Smooth muscle cell (in vitro differentiated cells): ENCODE data around the gene RASAL3. TPM values are rescaled to one million over a fixed set of nuclear protein-coding genes. Genes with fewer than 3 reads are reported as not detected.

Source experiments
- DNase-seq: peaks from one replicate; lab custom pipeline; 2025; ENCODE audit not compliant: unreplicated experiment; lab: John Stamatoyannopoulos, UW
- H2AFZ ChIP-seq: fragments of 200-600 bp; sonication (generic); 2 replicates; pipeline ENCODE4 v1.6.0; 2016; ENCODE audit warnings: antibody characterized with exemption, low read depth, mild to moderate bottlenecking
- H3F3A ChIP-seq: fragments of 200-600 bp; sonication (generic); 2 replicates; pipeline ENCODE4 v1.6.0; 2017; ENCODE audit warnings: antibody characterized with exemption, low read depth
- H3K27ac ChIP-seq: fragments of 200-600 bp; sonication (generic); 2 replicates; pipeline ENCODE4 v1.5.1; 2016; ENCODE audit warnings: low read depth, mild to moderate bottlenecking
- H3K27me3 ChIP-seq: fragments of 200-600 bp; sonication (generic); 2 replicates; pipeline ENCODE4 v1.6.1; 2016; ENCODE audit warnings: low read depth, mild to moderate bottlenecking
- H3K36me3 ChIP-seq: fragments of 200-600 bp; sonication (generic); 2 replicates; pipeline ENCODE4 v1.5.1; 2016; ENCODE audit warnings: low read depth
- H3K4me1 ChIP-seq: fragments of 200-600 bp; sonication (generic); 2 replicates; pipeline ENCODE4 v1.5.1; 2016; ENCODE audit warnings: low read depth
- H3K4me2 ChIP-seq: fragments of 200-600 bp; sonication (generic); 2 replicates; pipeline ENCODE4 v1.6.0; 2016; ENCODE audit warnings: mild to moderate bottlenecking
- H3K4me3 ChIP-seq: fragments of 200-600 bp; sonication (generic); 2 replicates; pipeline ENCODE4 v1.5.1; 2016; ENCODE audit warnings: mild to moderate bottlenecking
- H3K79me2 ChIP-seq: fragments of 200-600 bp; sonication (generic); 2 replicates; pipeline ENCODE4 v1.6.0; 2016; ENCODE audit warnings: low read depth, mild to moderate bottlenecking
- H3K9ac ChIP-seq: fragments of 200-600 bp; sonication (generic); 2 replicates; pipeline ENCODE4 v1.6.0; 2016; ENCODE audit warnings: low read depth
- H3K9me3 ChIP-seq: fragments of 200-600 bp; sonication (generic); replicated peaks from 2 replicates; pipeline ENCODE4 v1.5.1; 2016; ENCODE audit warnings: low read depth
- H4K20me1 ChIP-seq: fragments of 200-600 bp; sonication (generic); 2 replicates; pipeline ENCODE4 v1.6.0; 2016; ENCODE audit warnings: low read depth
- WGBS: methylation state at CpG from one replicate; pipeline ENCODE4 v1.1.7; 2016; ENCODE audit warnings: low lambda C conversion rate; 5-methylcytosine and 5-hydroxymethylcytosine counted together
- polyA plus RNA-seq: library from polyadenylated mRNA; unstranded; fragments of >200 nt; fragmentation: Nextera tagmentation; extraction: Ambion mirVana; gene quantifications from 2 replicates; pipeline ENCODE4 v1.2.1, GENCODE V29; 2016
- total RNA-seq: library from RNA; depleted of rRNA; stranded (reverse); fragments of >200 nt; gene quantifications from 2 replicates; pipeline ENCODE4 v1.2.3, GENCODE V29; 2014
- TF ChIP-seq, protein P1 (sequence below): fragments of 200-600 bp; sonication (generic); IDR thresholded peaks from 2 replicates; pipeline ENCODE4 v1.5.1; 2017; ENCODE audit warnings: borderline replicate concordance, mild to moderate bottlenecking, antibody characterized with exemption; ENCODE audit not compliant: insufficient read depth, poor library complexity, severe bottlenecking

RASAL3 gene
- total and polyA plus RNA-seq, 2 experiments from 2014 or later, result 0.24 TPM; not detected in 1

GRCh38 chr19:15468675-15469512, 4.5 kb upstream of the RASAL3 start:
- Histone ChIP-seq H3K27me3 (peaks cover 31% of the 10 kb centered on the region), H3K4me2 (no peak overlapping the region), H3K9me3 (no peaks in the 10 kb centered on the region), H3F3A (no peaks in the 10 kb centered on the region), H4K20me1 (no peaks in the 10 kb centered on the region), H3K4me3 (no peak overlapping the region), H3K27ac (no peak overlapping the region), H3K79me2 (no peaks in the 10 kb centered on the region), H3K4me1 (no peaks in the 10 kb centered on the region), H3K36me3 (no peaks in the 10 kb centered on the region), H3K9ac (no peak overlapping the region), H2AFZ (no peak overlapping the region)
- TF ChIP-seq, protein P1, sequence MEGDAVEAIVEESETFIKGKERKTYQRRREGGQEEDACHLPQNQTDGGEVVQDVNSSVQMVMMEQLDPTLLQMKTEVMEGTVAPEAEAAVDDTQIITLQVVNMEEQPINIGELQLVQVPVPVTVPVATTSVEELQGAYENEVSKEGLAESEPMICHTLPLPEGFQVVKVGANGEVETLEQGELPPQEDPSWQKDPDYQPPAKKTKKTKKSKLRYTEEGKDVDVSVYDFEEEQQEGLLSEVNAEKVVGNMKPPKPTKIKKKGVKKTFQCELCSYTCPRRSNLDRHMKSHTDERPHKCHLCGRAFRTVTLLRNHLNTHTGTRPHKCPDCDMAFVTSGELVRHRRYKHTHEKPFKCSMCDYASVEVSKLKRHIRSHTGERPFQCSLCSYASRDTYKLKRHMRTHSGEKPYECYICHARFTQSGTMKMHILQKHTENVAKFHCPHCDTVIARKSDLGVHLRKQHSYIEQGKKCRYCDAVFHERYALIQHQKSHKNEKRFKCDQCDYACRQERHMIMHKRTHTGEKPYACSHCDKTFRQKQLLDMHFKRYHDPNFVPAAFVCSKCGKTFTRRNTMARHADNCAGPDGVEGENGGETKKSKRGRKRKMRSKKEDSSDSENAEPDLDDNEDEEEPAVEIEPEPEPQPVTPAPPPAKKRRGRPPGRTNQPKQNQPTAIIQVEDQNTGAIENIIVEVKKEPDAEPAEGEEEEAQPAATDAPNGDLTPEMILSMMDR, result no peak
- no peak for DNase-seq
- 68% methylated on average over 12 of the region's 12 CpGs for WGBS

DNA sequence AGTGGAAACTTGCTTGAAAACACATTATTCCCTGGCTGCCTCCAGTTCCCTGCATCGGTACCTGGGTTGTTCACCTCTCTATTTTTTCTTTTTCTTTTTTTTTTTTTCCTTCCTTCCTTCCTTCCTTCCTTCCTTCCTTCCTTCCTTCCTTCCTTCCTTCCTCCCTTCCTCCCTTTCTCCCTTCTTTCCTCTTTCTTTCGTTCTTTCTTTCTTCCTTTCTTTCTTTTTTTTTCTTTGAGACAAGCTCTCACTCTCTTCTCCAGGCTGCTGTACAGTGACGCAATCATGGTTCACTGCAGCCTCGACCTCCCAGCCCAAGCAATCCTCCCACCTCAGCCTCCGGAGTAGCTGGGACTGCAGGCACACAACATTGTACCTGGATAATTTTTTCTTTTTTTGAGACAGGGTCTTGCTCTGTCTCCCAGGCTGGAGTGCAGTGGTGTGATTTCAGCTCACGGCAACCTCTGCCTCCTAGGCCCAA, 3.4 kb upstream of the RASAL3 start:
- H3F3A ChIP-seq, result no peaks in the 10 kb centered on the region
- no peak overlapping the region for H3K4me3 ChIP-seq
- no peaks in the 10 kb centered on the region for H3K4me1 ChIP-seq
- H3K36me3 ChIP-seq, result no peaks in the 10 kb centered on the region
- no peak for DNase-seq
- TF ChIP-seq, protein P1, result no peak
- H3K9me3 ChIP-seq, result no peaks in the 10 kb centered on the region
- no peaks in the 10 kb centered on the region for H4K20me1 ChIP-seq
- H3K9ac ChIP-seq, result no peak overlapping the region
- H3K4me2 ChIP-seq, result no peak overlapping the region
- WGBS, result 75% methylated on average over 6 of the region's 6 CpGs
- no peaks in the 10 kb centered on the region for H3K79me2 ChIP-seq
- H3K27me3 ChIP-seq, result peaks cover 38% of the 10 kb centered on the region
- no peak overlapping the region for H2AFZ ChIP-seq
- no peak overlapping the region for H3K27ac ChIP-seq

- H3K4me3 ChIP-seq, result no peak overlapping the region
- H2AFZ ChIP-seq, result no peak overlapping the region
- H3K27me3 ChIP-seq, result peaks cover 39% of the 10 kb centered on the region
- no peak overlapping the region for H3K9ac ChIP-seq
- no peaks in the 10 kb centered on the region for H3K9me3 ChIP-seq
- H3K4me2 ChIP-seq, result no peak overlapping the region
- no peak for DNase-seq
- H3F3A ChIP-seq, result no peaks in the 10 kb centered on the region
- whole genome bisulfite sequencing, result 57% methylated on average over 8 of the region's 8 CpGs
- no peak overlapping the region for H3K27ac ChIP-seq
- TF ChIP-seq, protein P1, result no peak
- H4K20me1 ChIP-seq, result no peaks in the 10 kb centered on the region
- no peaks in the 10 kb centered on the region for H3K36me3 ChIP-seq
- H3K4me1 ChIP-seq, result no peaks in the 10 kb centered on the region
- no peaks in the 10 kb centered on the region for H3K79me2 ChIP-seq
Measured at GRCh38 chr19:15466851-15467733, 2.7 kb upstream of the RASAL3 start.
